ENCODE data around the gene SCN2B.

Gene SCN2B

GRCh38 chr11:118200901-118201680 lies 24.7 kb upstream of the SCN2B start:
- Histone ChIP-seq H3K9ac (ENCODE audit: low read depth, low read length, poor library complexity, severe bottlenecking) (no peak overlapping the region), H3K27me3 (ENCODE audit: insufficient read depth, low read length, poor library complexity, severe bottlenecking) (no peaks in the 10 kb centered on the region), H4K20me1 (ENCODE audit: insufficient read depth, low read length, poor library complexity, severe bottlenecking) (no peaks in the 10 kb centered on the region), H3K4me1 (ENCODE audit: insufficient read depth, low read length, poor library complexity, severe bottlenecking) (peaks cover 12% of the 10 kb centered on the region), H3K4me3 (ENCODE audit: low read length, poor library complexity, severe bottlenecking) (no peak overlapping the region), H3K9me3 (ENCODE audit: insufficient read depth, low read depth, low read length) (no peaks in the 10 kb centered on the region), H3F3A (ENCODE audit: low read depth) (no peaks in the 10 kb centered on the region), H3K79me2 (ENCODE audit: insufficient read depth, low read length) (no peaks in the 10 kb centered on the region), H3K9me2 (replicated peaks; ENCODE audit: low read depth, low read length) (no peaks in the 10 kb centered on the region), H2AFZ (ENCODE audit: low read length) (no peak overlapping the region), H3K4me2 (ENCODE audit: low read depth, low read length, poor library complexity, severe bottlenecking) (no peak overlapping the region), H3K36me3 (ENCODE audit: insufficient read depth, low read length) (no peaks in the 10 kb centered on the region)
- no peak for TF ChIP-seq EZH2phosphoT487 (IDR thresholded peaks at IDR 0.05; ENCODE audit: borderline replicate concordance)
- TF ChIP-seq CTCF (conservative IDR thresholded peaks at IDR 0.05; ENCODE audit: low read length): no peak

GRCh38 chr11:118200497-118200896 lies 24.1 kb upstream of the SCN2B start:
- Histone ChIP-seq H3K9ac (ENCODE audit: low read depth, low read length, poor library complexity, severe bottlenecking) (no peak overlapping the region), H3K36me3 (ENCODE audit: insufficient read depth, low read length) (no peaks in the 10 kb centered on the region), H3K9me3 (ENCODE audit: insufficient read depth, low read depth, low read length) (no peaks in the 10 kb centered on the region), H3K4me2 (ENCODE audit: low read depth, low read length, poor library complexity, severe bottlenecking) (no peak overlapping the region), H3K27me3 (ENCODE audit: insufficient read depth, low read length, poor library complexity, severe bottlenecking) (no peaks in the 10 kb centered on the region), H3F3A (ENCODE audit: low read depth) (no peaks in the 10 kb centered on the region), H3K4me3 (ENCODE audit: low read length, poor library complexity, severe bottlenecking) (no peak overlapping the region), H4K20me1 (ENCODE audit: insufficient read depth, low read length, poor library complexity, severe bottlenecking) (no peaks in the 10 kb centered on the region), H3K9me2 (replicated peaks; ENCODE audit: low read depth, low read length) (no peaks in the 10 kb centered on the region), H2AFZ (ENCODE audit: low read length) (no peak overlapping the region), H3K4me1 (ENCODE audit: insufficient read depth, low read length, poor library complexity, severe bottlenecking) (peaks cover 12% of the 10 kb centered on the region), H3K79me2 (ENCODE audit: insufficient read depth, low read length) (no peaks in the 10 kb centered on the region)
- TF ChIP-seq EZH2phosphoT487 (IDR thresholded peaks at IDR 0.05; ENCODE audit: borderline replicate concordance) (no peak), CTCF (conservative IDR thresholded peaks at IDR 0.05; ENCODE audit: low read length) (no peak)

- no peaks in the 10 kb centered on the region for H3K36me3 ChIP-seq (ENCODE audit: insufficient read depth, low read length)
- no peak overlapping the region for H3K4me2 ChIP-seq (ENCODE audit: low read depth, low read length, poor library complexity, severe bottlenecking)
- H3K4me3 ChIP-seq (ENCODE audit: low read length, poor library complexity, severe bottlenecking): no peak overlapping the region
- peaks cover 12% of the 10 kb centered on the region for H3K4me1 ChIP-seq (ENCODE audit: insufficient read depth, low read length, poor library complexity, severe bottlenecking)
- no peaks in the 10 kb centered on the region for H4K20me1 ChIP-seq (ENCODE audit: insufficient read depth, low read length, poor library complexity, severe bottlenecking)
- H3F3A ChIP-seq (ENCODE audit: low read depth): no peaks in the 10 kb centered on the region
- H3K79me2 ChIP-seq (ENCODE audit: insufficient read depth, low read length): no peaks in the 10 kb centered on the region
- no peak overlapping the region for H3K9ac ChIP-seq (ENCODE audit: low read depth, low read length, poor library complexity, severe bottlenecking)
- H2AFZ ChIP-seq (ENCODE audit: low read length): no peak overlapping the region
- no peaks in the 10 kb centered on the region for H3K9me3 ChIP-seq (ENCODE audit: insufficient read depth, low read depth, low read length)
- H3K27me3 ChIP-seq (ENCODE audit: insufficient read depth, low read length, poor library complexity, severe bottlenecking): no peaks in the 10 kb centered on the region
- H3K9me2 ChIP-seq (replicated peaks; ENCODE audit: low read depth, low read length): no peaks in the 10 kb centered on the region
- no peak for TF ChIP-seq CTCF (conservative IDR thresholded peaks at IDR 0.05; ENCODE audit: low read length)
- no peak for TF ChIP-seq EZH2phosphoT487 (IDR thresholded peaks at IDR 0.05; ENCODE audit: borderline replicate concordance)
Observed at GRCh38 chr11:118199135-118199534, 22.7 kb upstream of the SCN2B start.

All from Loucy (cell line).